ENCODE measurements around the gene INS. TPM values are rescaled to one million over a fixed set of nuclear protein-coding genes. Genes with fewer than 3 reads are reported as not detected.

INS gene
- total and polyA plus RNA-seq, 2 of the 4 experiments (the other 2 are of a cell fraction), result not detected

GRCh38 chr11:2182692-2183474 is 21.9 kb upstream of the INS start:
- Histone ChIP-seq H3K9me1 (ENCODE audit: insufficient read depth, low read length) (peaks cover 7% of the 10 kb centered on the region), H4K91ac (ENCODE audit: insufficient read depth, low read depth, low read length) (no peak overlapping the region), H3K27me3 (ENCODE audit: control insufficient read depth, insufficient read depth, low read length) (peaks cover 20% of the 10 kb centered on the region), H3K4ac (ENCODE audit: low read depth, low read length) (no peak overlapping the region), H3K4me1 (ENCODE audit: control insufficient read depth, insufficient read depth, low read length) (no peaks in the 10 kb centered on the region), H3K9me3 (ENCODE audit: control insufficient read depth, insufficient read depth, low read length) (no peaks in the 10 kb centered on the region), H3K4me2 (ENCODE audit: low read depth, low read length) (no peak overlapping the region), H4K8ac (ENCODE audit: low read depth in 2 of 2, low read length in 2 of 2) (no peak overlapping the region), H3K23ac (ENCODE audit: low read depth, low read length) (no peak overlapping the region), H3K27ac (ENCODE audit: insufficient read depth, low read length) (no peak overlapping the region), H2BK20ac (ENCODE audit: low read depth, low read length) (no peak overlapping the region), H4K20me1 (ENCODE audit: insufficient read depth, low read length) (0 out of 2 replicates have a peak, but pooled peaks cover 8% of the 10 kb centered on the region), H2BK5ac (ENCODE audit: low read depth, low read length, poor library complexity, severe bottlenecking) (no peak overlapping the region), H2AK5ac (ENCODE audit: low read depth, low read length) (no peak overlapping the region), H4K5ac (ENCODE audit: low read depth, low read length) (no peak overlapping the region), H2AK9ac (replicated peaks; ENCODE audit: low read depth, low read length, poor library complexity) (no peak overlapping the region), H3K9ac (ENCODE audit: low read depth, low read length) (no peak overlapping the region), H2AFZ (replicated peaks; ENCODE audit: low read length, poor library complexity) (no peak overlapping the region), H3K18ac (ENCODE audit: low read depth, low read length) (no peak overlapping the region), H3K36me3 (ENCODE audit: control insufficient read depth, insufficient read depth, low read length) (no peaks in the 10 kb centered on the region), H3K14ac (replicated peaks; ENCODE audit: low read depth, low read length) (no peak overlapping the region), H2BK15ac (ENCODE audit: low read depth, low read length) (no peak overlapping the region), H3K79me1 (ENCODE audit: low read depth in 1 of 2, low read length in 2 of 2) (no peaks in the 10 kb centered on the region), H2BK120ac (ENCODE audit: low read depth, low read length) (no peak overlapping the region), H3K56ac (ENCODE audit: extremely low read depth, insufficient read depth, low read length) (no peak overlapping the region), H3K4me3 (ENCODE audit: insufficient read depth, low read depth, low read length) (no peak overlapping the region)
- ATAC-seq (ENCODE audit: low read depth), result no peak
- BruUV-seq (replicated peaks), result no TSS peak
- TF ChIP-seq NFE2L2 (IDR thresholded peaks at IDR 0.05; ENCODE audit: low read depth, low read length), result no peak
- WGBS, 2 experiments (ENCODE audit: extremely low coverage in 2 of 2, insufficient read length in 1 of 2), result 71% methylated on average over 2 of the region's 20 CpGs; no CpG with 5 or more reads in 1 of the 2 experiments
- in situ Hi-C loops (cut with MboI; ENCODE audit: low sequenced_read_pairs) (loop anchor here (25.0 kb wide), 1 partner anchor 704 kb away; the partner anchor contains the start of gene CDKN1C), intact Hi-C loops (cut with micrococcal nuclease) (no loop called here), dilution Hi-C loops (cut with HindIII; ENCODE audit: low sequenced_read_pairs, unreplicated experiment) (no loop called here)
- POLR2A ChIA-PET (ENCODE audit: unreplicated experiment), result no interaction called here
- no peak for DNase-seq
- CTCF ChIA-PET, result no interaction called here

Data from IMR-90 (cell line).